ENCODE measurements around the gene CYSRT1. TPM values are rescaled to one million over a fixed set of nuclear protein-coding genes. Genes with fewer than 3 reads are reported as not detected.

CYSRT1 gene
- total RNA-seq, 2 experiments from 2014 or later: 1.7 to 2.9 TPM

DNA sequence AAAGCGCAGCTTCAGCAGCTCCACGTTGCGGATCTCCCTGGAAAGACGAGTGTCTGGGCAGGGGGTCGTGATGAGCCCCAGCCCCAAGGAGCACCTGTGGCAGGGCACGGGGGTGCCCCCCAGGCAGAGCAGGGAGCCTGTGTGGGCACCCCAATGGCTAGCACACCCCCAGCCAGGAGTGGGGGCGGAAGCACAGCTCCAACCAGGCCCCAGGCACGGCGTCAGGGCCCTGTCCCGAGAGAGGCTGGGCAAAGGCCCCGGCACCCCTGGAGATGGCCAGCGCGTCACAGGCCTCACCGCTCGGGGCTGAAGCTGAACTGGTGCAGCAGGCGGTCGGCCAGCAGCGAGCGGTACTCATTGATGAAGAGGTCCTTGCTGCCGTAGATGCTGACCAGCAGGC, 44.5 kb upstream of the CYSRT1 start:
- H3K79me2 ChIP-seq (ENCODE audit: insufficient read depth, low read depth, low read length): no peaks in the 10 kb centered on the region
- H3K4me1 ChIP-seq (ENCODE audit: insufficient read depth, low read length, poor library complexity, severe bottlenecking): no peaks in the 10 kb centered on the region
- POLR2A ChIA-PET: no interaction called here
- no peak for TF ChIP-seq EZH2phosphoT487 (IDR thresholded peaks at IDR 0.05; ENCODE audit: borderline replicate concordance, low read depth, low read length)
- TF ChIP-seq, protein P1, sequence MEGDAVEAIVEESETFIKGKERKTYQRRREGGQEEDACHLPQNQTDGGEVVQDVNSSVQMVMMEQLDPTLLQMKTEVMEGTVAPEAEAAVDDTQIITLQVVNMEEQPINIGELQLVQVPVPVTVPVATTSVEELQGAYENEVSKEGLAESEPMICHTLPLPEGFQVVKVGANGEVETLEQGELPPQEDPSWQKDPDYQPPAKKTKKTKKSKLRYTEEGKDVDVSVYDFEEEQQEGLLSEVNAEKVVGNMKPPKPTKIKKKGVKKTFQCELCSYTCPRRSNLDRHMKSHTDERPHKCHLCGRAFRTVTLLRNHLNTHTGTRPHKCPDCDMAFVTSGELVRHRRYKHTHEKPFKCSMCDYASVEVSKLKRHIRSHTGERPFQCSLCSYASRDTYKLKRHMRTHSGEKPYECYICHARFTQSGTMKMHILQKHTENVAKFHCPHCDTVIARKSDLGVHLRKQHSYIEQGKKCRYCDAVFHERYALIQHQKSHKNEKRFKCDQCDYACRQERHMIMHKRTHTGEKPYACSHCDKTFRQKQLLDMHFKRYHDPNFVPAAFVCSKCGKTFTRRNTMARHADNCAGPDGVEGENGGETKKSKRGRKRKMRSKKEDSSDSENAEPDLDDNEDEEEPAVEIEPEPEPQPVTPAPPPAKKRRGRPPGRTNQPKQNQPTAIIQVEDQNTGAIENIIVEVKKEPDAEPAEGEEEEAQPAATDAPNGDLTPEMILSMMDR (conservative IDR thresholded peaks at IDR 0.05; ENCODE audit: low read length): no peak
- no peak overlapping the region for H2AFZ ChIP-seq (ENCODE audit: low read length)
- H3K9me2 ChIP-seq (ENCODE audit: insufficient read depth, low read length): no peaks in the 10 kb centered on the region
- no peak overlapping the region for H3K4me2 ChIP-seq (ENCODE audit: low read length)
- DNase-seq (ENCODE audit: low spot score): no peak
- no peaks in the 10 kb centered on the region; the same call in 1 of the 2 replicates for H4K20me1 ChIP-seq (ENCODE audit: insufficient read depth, low read length)
- intact Hi-C loops (cut with micrococcal nuclease; ENCODE audit: unreplicated experiment): no loop called here
- CTCF ChIA-PET (ENCODE audit: unreplicated experiment): no interaction called here
- BruUV-seq (replicated peaks): no TSS peak
- H3K36me3 ChIP-seq (ENCODE audit: insufficient read depth, low read length): peaks cover 62% of the 10 kb centered on the region
- no peak overlapping the region for H3K27ac ChIP-seq (ENCODE audit: low read depth, low read length, poor library complexity, severe bottlenecking)
- H3K9me3 ChIP-seq (ENCODE audit: low read length): no peaks in the 10 kb centered on the region
- no peak overlapping the region for H3K4me3 ChIP-seq (ENCODE audit: low read depth, low read length, poor library complexity, severe bottlenecking)

DNA sequence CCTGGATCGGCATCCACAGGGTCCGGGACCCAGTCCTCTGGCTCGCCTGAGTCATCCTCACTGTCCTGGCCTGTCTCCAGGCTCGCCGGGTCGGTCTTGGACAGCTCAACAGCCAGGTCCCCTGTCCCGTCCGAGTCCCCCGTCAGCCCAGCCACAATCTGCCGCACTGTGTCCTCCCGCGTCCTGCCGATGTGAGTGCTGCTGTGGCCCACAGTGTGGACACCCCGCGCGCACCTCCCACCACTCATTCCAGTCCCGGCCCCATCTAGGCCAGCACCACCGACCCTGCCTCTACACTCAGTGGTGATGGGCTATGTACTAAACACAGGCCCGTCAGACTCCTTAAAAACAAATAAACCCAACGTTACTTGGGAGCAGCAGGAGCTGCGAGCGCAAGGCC, 43.3 kb upstream of the CYSRT1 start:
- intact Hi-C loops (cut with micrococcal nuclease; ENCODE audit: unreplicated experiment): no loop called here
- TF ChIP-seq EZH2phosphoT487 (IDR thresholded peaks at IDR 0.05; ENCODE audit: borderline replicate concordance, low read depth, low read length): no peak
- TF ChIP-seq, protein P1 (conservative IDR thresholded peaks at IDR 0.05; ENCODE audit: low read length): no peak
- BruUV-seq (replicated peaks): no TSS peak
- Histone ChIP-seq H3K9me2 (ENCODE audit: insufficient read depth, low read length) (no peaks in the 10 kb centered on the region), H4K20me1 (ENCODE audit: insufficient read depth, low read length) (no peaks in the 10 kb centered on the region; the same call in 1 of the 2 replicates), H3K79me2 (ENCODE audit: insufficient read depth, low read depth, low read length) (peaks cover 4% of the 10 kb centered on the region; the same call in 1 of the 2 replicates), H3K4me2 (ENCODE audit: low read length) (no peak overlapping the region), H3K9me3 (ENCODE audit: low read length) (no peaks in the 10 kb centered on the region), H3K4me3 (ENCODE audit: low read depth, low read length, poor library complexity, severe bottlenecking) (no peak overlapping the region), H3K27ac (ENCODE audit: low read depth, low read length, poor library complexity, severe bottlenecking) (no peak overlapping the region), H3K36me3 (ENCODE audit: insufficient read depth, low read length) (peaks cover 71% of the 10 kb centered on the region), H2AFZ (ENCODE audit: low read length) (no peak overlapping the region), H3K4me1 (ENCODE audit: insufficient read depth, low read length, poor library complexity, severe bottlenecking) (peaks cover 5% of the 10 kb centered on the region)
- DNase-seq (ENCODE audit: low spot score): no peak
- CTCF ChIA-PET (ENCODE audit: unreplicated experiment): no interaction called here
- POLR2A ChIA-PET: no interaction called here

DNA sequence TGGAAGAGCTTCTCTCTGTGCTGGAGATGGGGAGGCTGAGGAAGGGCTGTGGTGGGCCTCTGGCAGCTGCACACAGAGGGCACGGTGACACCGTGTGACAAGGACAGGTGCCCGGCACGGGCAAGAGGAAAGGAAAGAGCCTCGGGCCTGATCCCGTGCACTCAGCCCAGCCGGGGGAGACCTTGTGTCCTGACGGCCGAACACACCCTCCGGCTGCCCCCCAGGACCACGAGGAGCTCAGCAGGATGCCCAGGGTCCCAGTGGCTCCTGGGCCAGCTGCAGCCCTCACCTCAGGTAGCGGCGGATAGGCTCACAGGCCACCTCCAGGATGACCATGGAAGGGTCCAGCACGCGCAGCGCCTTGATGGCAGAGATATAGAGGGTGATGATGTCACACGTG, 42.1 kb upstream of the CYSRT1 start:
- Histone ChIP-seq H3K4me1 (ENCODE audit: insufficient read depth, low read length, poor library complexity, severe bottlenecking) (peaks cover 15% of the 10 kb centered on the region), H3K27ac (ENCODE audit: low read depth, low read length, poor library complexity, severe bottlenecking) (no peak overlapping the region), H3K4me2 (ENCODE audit: low read length) (no peak overlapping the region), H4K20me1 (ENCODE audit: insufficient read depth, low read length) (peaks cover 6% of the 10 kb centered on the region; the same call in 1 of the 2 replicates), H2AFZ (ENCODE audit: low read length) (no peak overlapping the region), H3K4me3 (ENCODE audit: low read depth, low read length, poor library complexity, severe bottlenecking) (no peak overlapping the region), H3K9me2 (ENCODE audit: insufficient read depth, low read length) (no peaks in the 10 kb centered on the region), H3K9me3 (ENCODE audit: low read length) (no peaks in the 10 kb centered on the region), H3K36me3 (ENCODE audit: insufficient read depth, low read length) (peaks cover 67% of the 10 kb centered on the region), H3K79me2 (ENCODE audit: insufficient read depth, low read depth, low read length) (peaks cover 16% of the 10 kb centered on the region)
- no TSS peak for BruUV-seq (replicated peaks)
- TF ChIP-seq, protein P1 (conservative IDR thresholded peaks at IDR 0.05; ENCODE audit: low read length): no peak
- TF ChIP-seq EZH2phosphoT487 (IDR thresholded peaks at IDR 0.05; ENCODE audit: borderline replicate concordance, low read depth, low read length): no peak
- no peak for DNase-seq (ENCODE audit: low spot score)
- ChIA-PET CTCF (ENCODE audit: unreplicated experiment) (no interaction called here), POLR2A (interaction anchor here (1.0 kb wide), 1 partner anchor 32 kb away, joined by 6 read pairs; no protein-coding TSS in a partner anchor)
- intact Hi-C loops (cut with micrococcal nuclease; ENCODE audit: unreplicated experiment): no loop called here

Data from OCI-LY7 (cell line).